GM12892 (cell line): ENCODE measurements around the gene DOCK1.

Source experiments
- POLR2A ChIP-seq: IDR thresholded peaks from 2 replicates; pipeline ENCODE4 v1.6.1; 2011; ENCODE audit warnings: low read depth, low read length, control low read depth
- POLR2AphosphoS5 ChIP-seq: IDR thresholded peaks from 2 replicates; pipeline ENCODE4 v1.6.1; 2011; ENCODE audit warnings: low read depth, low read length, control low read depth
- TAF1 ChIP-seq: IDR thresholded peaks from 2 replicates; pipeline ENCODE4 v1.6.1; 2011; ENCODE audit warnings: low read depth, mild to moderate bottlenecking, control low read depth, low read length, borderline replicate concordance

- TF ChIP-seq POLR2A (no peak), POLR2AphosphoS5 (no peak), TAF1 (no peak)
Observed at GRCh38 chr10:127151981-127152699, 246.9 kb downstream of the DOCK1 start.
